Activated CD4-positive, alpha-beta T cell treated with anti-CD3 and anti-CD28 coated beads, Interleukin-2, amount 50 U/mL, for 1 hour (primary cell): ENCODE data around the gene TTLL9.
"Not testable (repeated sequence)": the region's sequence is repeated elsewhere in the genome, so short reads cannot be mapped to it uniquely, and the experiment has no call there.

Experiments
- DNase-seq: peaks from one replicate; pipeline ENCODE4 v3.0.0-alpha.2; 2020

TTLL9 gene

GRCh38 chr20:31869942-31870725, at the start of gene TTLL9, which contains the start of gene DUSP15:
Gene TTLL9 (plus strand): TSS chr20:31870634. CDS start chr20:31871127, 493 bp downstream.
Gene DUSP15 (minus strand): TSS chr20:31870527. CDS start chr20:31870337, 190 bp downstream.
- DNase-seq, result no peak

GRCh38 chr20:31821427-31821826, 49.0 kb upstream of the TTLL9 start:
- DNase-seq, result no peak

DNA sequence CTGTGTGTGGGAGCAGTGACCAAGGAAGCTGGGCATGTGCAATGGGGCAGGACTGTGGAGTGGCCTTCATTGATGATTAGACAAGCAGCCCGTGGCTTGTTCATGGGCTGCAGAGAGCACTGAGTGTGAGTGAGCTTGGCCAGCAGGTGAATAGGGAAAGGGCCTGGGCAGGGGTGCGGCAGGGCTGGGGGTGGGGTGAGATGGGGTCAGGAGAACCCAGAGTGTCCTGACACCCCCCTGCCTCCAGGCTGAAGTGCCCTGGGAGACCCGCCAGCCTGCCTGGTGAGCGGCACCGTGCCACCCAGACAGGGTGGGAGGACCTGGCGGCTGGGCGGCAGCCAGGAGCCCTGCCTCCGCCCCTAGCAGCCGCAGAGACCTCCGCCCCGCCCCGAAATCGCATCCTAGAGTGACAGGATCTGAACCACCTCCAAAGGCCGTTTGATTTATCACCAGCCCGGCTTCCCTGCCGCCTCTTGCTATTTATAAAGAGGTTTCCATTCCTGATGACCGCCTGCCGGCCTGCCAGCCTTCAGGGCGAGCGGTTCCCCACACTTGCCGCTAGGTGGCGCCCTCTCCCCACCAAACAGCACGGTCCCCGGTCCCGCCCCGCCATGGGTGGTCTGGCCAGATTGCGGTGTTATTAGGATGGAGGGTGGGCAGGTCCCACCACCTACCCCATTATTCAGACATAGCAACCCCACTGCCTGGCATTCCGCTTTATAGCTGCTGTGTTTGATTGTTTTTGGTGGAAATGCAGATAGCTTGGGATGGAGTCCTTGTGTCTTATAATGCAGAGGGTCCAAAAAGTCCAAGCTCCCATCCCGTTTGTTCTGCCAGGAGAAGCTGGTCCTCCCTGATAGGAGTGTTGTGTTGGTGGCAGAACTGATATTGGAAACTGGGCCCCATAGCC, 47.8 kb upstream of the TTLL9 start:
- DNase-seq, result peak; percentile 74

- no peak for DNase-seq
These were observed 46.9 kb upstream of the TTLL9 start for GRCh38 chr20:31823360-31824124.

DNA sequence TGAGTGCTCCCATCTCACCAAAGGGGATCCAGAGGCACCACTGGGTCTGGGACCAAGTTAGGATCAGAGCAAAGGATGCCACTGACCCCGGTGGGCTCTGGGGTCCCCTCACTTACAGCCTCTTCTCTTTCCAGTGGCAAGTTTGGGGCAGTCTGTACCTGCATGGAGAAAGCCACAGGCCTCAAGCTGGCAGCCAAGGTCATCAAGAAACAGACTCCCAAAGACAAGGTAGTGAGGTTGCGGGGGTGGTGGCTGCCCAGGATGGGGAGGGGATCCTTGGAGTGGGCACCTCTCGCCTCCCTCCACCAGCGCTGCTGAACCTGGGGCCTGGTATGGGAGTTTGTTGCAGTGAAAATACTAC, 46.3 kb upstream of the TTLL9 start:
- DNase-seq, result no peak

- no peak for DNase-seq
These were observed 45.7 kb upstream of the TTLL9 start for GRCh38 chr20:31824554-31825313.

DNA sequence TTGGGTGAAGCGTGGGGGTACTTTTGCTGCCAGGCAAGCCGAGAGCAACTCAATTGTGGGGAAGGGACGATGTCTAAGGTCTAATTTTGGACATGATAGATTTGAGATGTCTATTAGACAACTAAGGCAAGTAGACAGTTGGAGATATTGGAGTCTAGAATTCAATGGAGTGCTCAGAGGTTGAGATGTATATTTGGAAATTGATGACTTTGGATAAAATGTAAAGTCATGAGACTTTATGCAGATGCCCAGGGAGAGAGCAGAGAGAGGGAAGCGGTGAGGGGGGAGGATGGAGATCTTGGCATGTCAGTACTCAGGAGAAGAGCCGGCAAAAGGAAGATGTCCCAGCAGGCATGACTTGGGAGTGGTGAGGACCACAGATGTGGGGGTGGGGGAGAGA, 44.4 kb upstream of the TTLL9 start:
- DNase-seq, result no peak

- no peak for DNase-seq
These were observed 43.4 kb upstream of the TTLL9 start for GRCh38 chr20:31827059-31827458.

GRCh38 chr20:31828016-31828415, 42.4 kb upstream of the TTLL9 start:
- DNase-seq, result not testable (repeated sequence)

GRCh38 chr20:31829731-31830130, 40.7 kb upstream of the TTLL9 start:
- DNase-seq, result no peak

- no peak for DNase-seq
These were observed 39.9 kb upstream of the TTLL9 start for GRCh38 chr20:31830406-31830981.

DNA sequence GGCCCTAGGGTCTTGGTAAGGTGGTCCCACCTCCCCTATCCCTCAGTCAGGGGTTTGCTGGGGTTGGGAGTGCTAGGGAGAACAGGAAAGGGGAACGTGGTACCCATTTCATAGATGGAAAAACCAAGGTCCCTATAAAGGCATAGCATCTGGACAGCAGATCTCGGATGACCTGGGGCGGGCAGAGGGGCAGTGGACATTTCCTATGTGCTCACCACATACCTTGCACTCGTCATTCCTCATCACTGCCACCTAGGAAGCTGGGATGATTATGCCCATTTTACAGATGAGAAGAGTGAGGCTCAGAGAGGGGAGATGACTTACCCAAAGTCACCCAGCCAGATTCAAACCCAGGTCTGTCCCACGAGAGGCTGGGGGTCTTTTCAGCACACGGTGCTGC, 39.2 kb upstream of the TTLL9 start:
- DNase-seq, result no peak

DNA sequence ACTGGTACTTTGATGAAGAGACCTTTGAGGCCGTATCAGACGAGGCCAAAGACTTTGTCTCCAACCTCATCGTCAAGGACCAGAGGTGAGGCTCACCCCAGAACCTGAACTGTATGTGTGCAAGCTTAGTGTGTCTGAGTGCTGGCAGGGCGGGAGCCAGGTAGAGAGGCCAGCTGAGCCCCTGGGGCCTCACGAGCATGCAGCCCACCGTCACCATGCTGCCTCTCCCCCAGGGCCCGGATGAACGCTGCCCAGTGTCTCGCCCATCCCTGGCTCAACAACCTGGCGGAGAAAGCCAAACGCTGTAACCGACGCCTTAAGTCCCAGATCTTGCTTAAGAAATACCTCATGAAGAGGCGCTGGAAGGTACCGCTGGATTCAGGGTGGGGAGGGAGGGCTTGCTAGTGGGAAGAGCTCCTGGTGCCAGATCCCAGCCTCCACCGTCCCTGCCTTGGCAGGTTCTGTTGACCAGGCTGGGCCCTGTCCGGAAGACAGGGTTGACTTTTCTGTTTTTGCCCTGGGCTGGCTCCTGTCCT, 38.6 kb upstream of the TTLL9 start:
- no peak for DNase-seq

DNA sequence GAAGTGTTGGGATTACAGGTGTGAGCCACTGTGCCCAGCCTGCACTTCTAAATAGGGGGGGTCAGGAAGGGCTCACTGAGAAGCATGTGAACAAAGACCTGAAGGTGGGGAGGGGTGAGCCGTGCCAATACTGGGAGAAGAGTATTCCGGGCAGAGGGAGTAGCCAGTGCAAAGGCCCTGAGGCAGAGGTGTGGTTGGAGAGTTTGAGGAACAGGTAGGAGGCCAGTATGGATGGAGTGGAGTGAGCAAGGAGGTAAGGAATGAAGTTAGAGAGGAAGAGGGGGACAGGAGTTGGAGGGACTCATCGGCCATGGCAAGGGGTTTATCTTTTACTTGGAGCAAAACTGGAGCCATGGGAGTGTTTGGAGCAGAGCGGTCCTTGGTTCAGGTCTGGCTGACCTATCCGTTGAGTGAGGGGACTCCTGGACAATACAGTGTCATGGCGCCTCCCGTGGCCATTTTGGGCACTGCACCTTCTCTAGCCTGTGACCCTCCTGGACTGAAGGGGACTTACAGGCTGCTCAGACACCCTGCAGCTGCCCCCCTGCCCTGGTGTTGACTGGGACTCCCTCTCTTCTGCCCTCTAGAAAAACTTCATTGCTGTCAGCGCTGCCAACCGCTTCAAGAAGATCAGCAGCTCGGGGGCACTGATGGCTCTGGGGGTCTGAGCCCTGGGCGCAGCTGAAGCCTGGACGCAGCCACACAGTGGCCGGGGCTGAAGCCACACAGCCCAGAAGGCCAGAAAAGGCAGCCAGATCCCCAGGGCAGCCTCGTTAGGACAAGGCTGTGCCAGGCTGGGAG, 37.1 kb upstream of the TTLL9 start:
- DNase-seq, result peak; percentile 56

GRCh38 chr20:31833931-31834521, 36.4 kb upstream of the TTLL9 start:
- no peak for DNase-seq

DNA sequence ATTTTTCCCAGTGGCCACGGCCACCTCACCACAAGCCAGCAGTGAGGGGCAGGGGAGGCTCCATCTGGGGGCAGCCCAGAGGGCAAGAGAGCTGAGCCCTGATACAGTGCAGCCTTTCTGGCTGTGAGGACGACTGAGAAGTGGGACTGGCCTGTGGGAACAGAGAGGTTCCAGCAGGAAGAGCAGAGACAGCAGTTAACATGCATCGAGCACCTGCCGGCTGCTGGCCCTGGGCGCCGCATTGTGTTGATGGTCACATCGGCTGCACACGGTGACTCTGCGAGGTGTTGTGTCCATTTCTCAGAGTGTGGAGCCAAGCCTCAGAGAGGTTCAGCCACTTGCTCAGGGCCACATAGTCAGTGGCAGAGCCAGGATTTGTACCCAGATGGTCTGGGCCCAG, 34.9 kb upstream of the TTLL9 start:
- no peak for DNase-seq

- no peak for DNase-seq
These were observed 34.2 kb upstream of the TTLL9 start for GRCh38 chr20:31835977-31836852.

GRCh38 chr20:31836853-31837608, 33.4 kb upstream of the TTLL9 start:
- no peak for DNase-seq
